Activated T-helper 1 cell treated with anti-CD3 and anti-CD28 coated beads, Interleukin-12 subunit alpha, Interleukin-12 subunit beta, Interleukin-2, Interleukin-4 antibody, amounts not matched to agents 30 ng/mL and 10 ng/mL and 1 ng/mL, durations not matched to agents 14 hours and 24 hours and 36 hours (primary cell): ENCODE measurements around the gene USP15. TPM values are rescaled to one million over a fixed set of nuclear protein-coding genes. Genes with fewer than 3 reads are reported as not detected.
A peak's percentile ranks its signal among the peaks of the same experiment; 100 is the strongest.

Experiments used
- DNase-seq: peaks from one replicate; pipeline ENCODE4 v3.0.0; 2021; ENCODE audit warnings: low spot score
- H3K27ac Mint-ChIP-seq: one replicate; pipeline ENCODE4 v1.8.0; 2021; ENCODE audit warnings: mild to moderate bottlenecking, mixed read lengths
- H3K27me3 Mint-ChIP-seq: one replicate; pipeline ENCODE4 v1.8.0; 2022; ENCODE audit warnings: mild to moderate bottlenecking, moderate library complexity, mixed read lengths; ENCODE audit not compliant: insufficient read depth
- H3K36me3 Mint-ChIP-seq: one replicate; pipeline ENCODE4 v1.8.0; 2021; ENCODE audit warnings: low read depth, mixed read lengths
- H3K4me1 Mint-ChIP-seq: one replicate; pipeline ENCODE4 v1.8.0; 2021; ENCODE audit warnings: low read depth, mixed read lengths
- H3K4me3 Mint-ChIP-seq: one replicate; pipeline ENCODE4 v1.8.0; 2021; ENCODE audit warnings: mild to moderate bottlenecking, moderate library complexity, mixed read lengths
- H3K9me3 Mint-ChIP-seq: one replicate; pipeline ENCODE4 v1.8.0; 2021; ENCODE audit warnings: mixed read lengths
- intact Hi-C: fragments of 100-400 bp; cut with micrococcal nuclease; formaldehyde crosslinking; loops from one replicate; pipeline ENCODE4 v1.15.1; 2024
- total RNA-seq: library from RNA; stranded (reverse); gene quantifications from 2 replicates; pipeline ENCODE4 v1.2.3, GENCODE V29; 2022

The USP15 gene
- total RNA-seq, 1 donor from 2014 or later, result 100 TPM

- intact Hi-C loops, result loop anchor here (1.0 to 10.0 kb wide), 8 partner anchors 30 to 534 kb away; partner anchors contain the start of gene MON2
- Mint-ChIP-seq H3K27ac (peak overlapping the region; percentile 99), H3K27me3 (no peaks in the 10 kb centered on the region), H3K4me1 (peaks cover 74% of the 10 kb centered on the region), H3K4me3 (peak overlapping the region; percentile 97), H3K9me3 (no peaks in the 10 kb centered on the region), H3K36me3 (peaks cover 9% of the 10 kb centered on the region)
- peak; percentile 64 for DNase-seq
These were observed 804 bp downstream of the USP15 start for GRCh38 chr12:62260733-62261683.

- peaks cover 12% of the 10 kb centered on the region for H3K36me3 Mint-ChIP-seq
- DNase-seq, result no peak
- intact Hi-C loops, result loop anchor here (2.0 to 10.0 kb wide), 6 partner anchors 29 to 533 kb away; no protein-coding TSS in a partner anchor
These were observed 1.8 kb downstream of the USP15 start for GRCh38 chr12:62261876-62262517.

GRCh38 chr12:62263232-62263631 lies 3.0 kb downstream of the USP15 start:
- Mint-ChIP-seq H3K36me3 (peaks cover 18% of the 10 kb centered on the region), H3K4me1 (peaks cover 72% of the 10 kb centered on the region), H3K4me3 (peak overlapping the region; percentile 82), H3K27me3 (no peaks in the 10 kb centered on the region), H3K27ac (peak overlapping the region; percentile 88), H3K9me3 (no peaks in the 10 kb centered on the region)
- intact Hi-C loops, result loop anchor here (5.0 to 10.0 kb wide), 3 partner anchors 119 to 532 kb away; no protein-coding TSS in a partner anchor
- DNase-seq, result no peak

More at GRCh38 chr12:62261876-62262517, 1.8 kb downstream of the USP15 start:
- Mint-ChIP-seq H3K4me3 (peak overlapping the region; percentile 97), H3K27me3 (no peaks in the 10 kb centered on the region), H3K4me1 (peaks cover 73% of the 10 kb centered on the region), H3K9me3 (no peaks in the 10 kb centered on the region), H3K27ac (peak overlapping the region; percentile 53)

- peak overlapping the region; percentile 88 for H3K27ac Mint-ChIP-seq
- H3K36me3 Mint-ChIP-seq, result peaks cover 18% of the 10 kb centered on the region
- H3K4me3 Mint-ChIP-seq, result peak overlapping the region; percentile 82
- no peaks in the 10 kb centered on the region for H3K27me3 Mint-ChIP-seq
- H3K9me3 Mint-ChIP-seq, result no peaks in the 10 kb centered on the region
- peaks cover 72% of the 10 kb centered on the region for H3K4me1 Mint-ChIP-seq
- DNase-seq, result no peak
- intact Hi-C loops, result loop anchor here (1.0 to 10.0 kb wide), 5 partner anchors 9 to 531 kb away; no protein-coding TSS in a partner anchor
These were observed 3.8 kb downstream of the USP15 start for GRCh38 chr12:62263966-62264365.

GRCh38 chr12:62264706-62265105 lies 4.5 kb downstream of the USP15 start:
- H3K4me1 Mint-ChIP-seq, result peaks cover 72% of the 10 kb centered on the region
- H3K27me3 Mint-ChIP-seq, result no peaks in the 10 kb centered on the region
- peak overlapping the region; percentile 82 for H3K4me3 Mint-ChIP-seq
- H3K9me3 Mint-ChIP-seq, result no peaks in the 10 kb centered on the region
- H3K36me3 Mint-ChIP-seq, result peaks cover 18% of the 10 kb centered on the region
- intact Hi-C loops, result loop anchor here (1.0 to 10.0 kb wide), 5 partner anchors 9 to 530 kb away; no protein-coding TSS in a partner anchor
- peak overlapping the region; percentile 92 for H3K27ac Mint-ChIP-seq
- DNase-seq, result no peak

GRCh38 chr12:62265511-62265910 lies 5.3 kb downstream of the USP15 start:
- intact Hi-C loops, result loop anchor here (2.0 to 10.0 kb wide), 2 partner anchors 19 to 529 kb away; no protein-coding TSS in a partner anchor

GRCh38 chr12:62267026-62267425 lies 6.8 kb downstream of the USP15 start:
- peak overlapping the region; percentile 38 for H3K27ac Mint-ChIP-seq
- no peak for DNase-seq
- H3K36me3 Mint-ChIP-seq, result peaks cover 27% of the 10 kb centered on the region
- H3K4me1 Mint-ChIP-seq, result peaks cover 93% of the 10 kb centered on the region
- no peak overlapping the region for H3K4me3 Mint-ChIP-seq
- no peaks in the 10 kb centered on the region for H3K27me3 Mint-ChIP-seq
- H3K9me3 Mint-ChIP-seq, result no peaks in the 10 kb centered on the region
- intact Hi-C loops, result loop anchor here (10.0 kb wide), 1 partner anchor 528 kb away; no protein-coding TSS in a partner anchor

More at GRCh38 chr12:62265511-62265910, 5.3 kb downstream of the USP15 start:
- H3K36me3 Mint-ChIP-seq, result peaks cover 23% of the 10 kb centered on the region
- H3K27me3 Mint-ChIP-seq, result no peaks in the 10 kb centered on the region
- no peak for DNase-seq
- no peaks in the 10 kb centered on the region for H3K9me3 Mint-ChIP-seq
- H3K27ac Mint-ChIP-seq, result no peak overlapping the region
- peaks cover 80% of the 10 kb centered on the region for H3K4me1 Mint-ChIP-seq
- no peak overlapping the region for H3K4me3 Mint-ChIP-seq

GRCh38 chr12:62267480-62267879 lies 7.3 kb downstream of the USP15 start:
- Mint-ChIP-seq H3K27me3 (no peaks in the 10 kb centered on the region), H3K4me1 (peaks cover 93% of the 10 kb centered on the region), H3K36me3 (peaks cover 27% of the 10 kb centered on the region), H3K4me3 (peak overlapping the region; percentile 35), H3K27ac (peak overlapping the region; percentile 57), H3K9me3 (no peaks in the 10 kb centered on the region)
- intact Hi-C loops, result loop anchor here (10.0 kb wide), 1 partner anchor 527 kb away; no protein-coding TSS in a partner anchor
- no peak for DNase-seq

- H3K27ac Mint-ChIP-seq, result no peak overlapping the region
- intact Hi-C loops, result loop anchor here (10.0 kb wide), 1 partner anchor 526 kb away; no protein-coding TSS in a partner anchor
- H3K4me3 Mint-ChIP-seq, result no peak overlapping the region
These were observed 8.8 kb downstream of the USP15 start for GRCh38 chr12:62268956-62269355.

GRCh38 chr12:62269464-62270228 lies 9.4 kb downstream of the USP15 start:
- H3K27ac Mint-ChIP-seq, result no peak overlapping the region

More at GRCh38 chr12:62268956-62269355, 8.8 kb downstream of the USP15 start:
- Mint-ChIP-seq H3K36me3 (peaks cover 22% of the 10 kb centered on the region), H3K9me3 (no peaks in the 10 kb centered on the region), H3K27me3 (no peaks in the 10 kb centered on the region), H3K4me1 (peaks cover 93% of the 10 kb centered on the region)
- no peak for DNase-seq

GRCh38 chr12:62270384-62270783 lies 10.2 kb downstream of the USP15 start:
- Mint-ChIP-seq H3K4me3 (no peak overlapping the region), H3K27ac (no peak overlapping the region), H3K36me3 (peaks cover 26% of the 10 kb centered on the region), H3K4me1 (peaks cover 93% of the 10 kb centered on the region), H3K9me3 (no peaks in the 10 kb centered on the region), H3K27me3 (no peaks in the 10 kb centered on the region)
- no peak for DNase-seq
- intact Hi-C loops, result no loop called here

More at GRCh38 chr12:62269464-62270228, 9.4 kb downstream of the USP15 start:
- intact Hi-C loops, result loop anchor here (10.0 kb wide), 1 partner anchor 525 kb away; no protein-coding TSS in a partner anchor
- no peak overlapping the region for H3K4me3 Mint-ChIP-seq
- H3K9me3 Mint-ChIP-seq, result no peaks in the 10 kb centered on the region
- no peak for DNase-seq
- peaks cover 23% of the 10 kb centered on the region for H3K36me3 Mint-ChIP-seq
- H3K27me3 Mint-ChIP-seq, result no peaks in the 10 kb centered on the region
- H3K4me1 Mint-ChIP-seq, result peaks cover 93% of the 10 kb centered on the region

GRCh38 chr12:62270872-62271271 lies 10.7 kb downstream of the USP15 start:
- no peak overlapping the region for H3K4me3 Mint-ChIP-seq
- peaks cover 93% of the 10 kb centered on the region for H3K4me1 Mint-ChIP-seq
- H3K27me3 Mint-ChIP-seq, result no peaks in the 10 kb centered on the region
- intact Hi-C loops, result no loop called here
- H3K36me3 Mint-ChIP-seq, result peaks cover 29% of the 10 kb centered on the region
- no peak overlapping the region for H3K27ac Mint-ChIP-seq
- no peak for DNase-seq
- no peaks in the 10 kb centered on the region for H3K9me3 Mint-ChIP-seq
